Smooth muscle cell of trachea (primary cell): ENCODE measurements around the gene KCND2. TPM values are rescaled to one million over a fixed set of nuclear protein-coding genes. Genes with fewer than 3 reads are reported as not detected.

Source experiments
- total RNA-seq: library from RNA; depleted of rRNA; stranded (reverse); fragments of >200 nt; gene quantifications from 2 replicates; pipeline ENCODE4 v1.2.1, GENCODE V29; 2014

KCND2 gene
- total RNA-seq, result 1.2 and 7.3 TPM in 2 replicates

DNA sequence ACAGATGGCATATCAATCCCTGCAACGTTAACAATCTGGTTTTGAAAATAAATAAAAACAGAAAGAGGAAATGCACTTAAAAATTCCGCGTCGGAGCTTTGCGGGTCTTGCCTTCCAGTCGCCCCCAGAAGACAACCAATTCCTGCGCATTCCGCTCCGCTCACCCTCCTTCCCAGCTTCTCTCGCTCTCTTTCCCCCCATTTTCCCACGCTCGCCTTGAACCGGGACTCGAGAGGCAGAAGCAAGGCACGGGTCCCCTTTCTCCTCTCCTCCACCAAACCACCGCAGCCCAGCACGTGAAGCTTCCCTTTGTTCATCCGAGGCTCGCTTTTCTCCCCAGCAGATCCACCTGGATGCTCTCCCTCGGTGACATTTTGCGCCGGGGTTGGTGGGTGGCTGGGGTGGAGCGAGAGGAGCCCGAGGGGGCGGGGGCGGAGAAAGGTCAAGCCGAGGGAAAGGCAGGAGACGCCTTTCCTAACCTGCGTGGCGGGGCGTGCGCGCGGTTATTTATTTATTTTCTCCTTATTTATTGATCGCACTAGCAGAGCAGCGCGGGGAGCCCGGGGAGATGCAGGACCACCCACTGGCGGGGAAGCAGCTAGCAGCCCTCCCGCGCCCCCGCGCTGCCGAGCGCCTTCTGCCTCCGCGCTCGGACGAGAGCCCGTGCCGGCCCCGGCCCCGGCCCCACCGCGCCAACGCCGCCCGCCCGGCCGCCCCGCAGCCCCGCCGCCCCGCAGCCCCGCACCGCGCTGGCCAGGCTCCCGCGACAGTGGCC is at the start of gene KCND2:
TSS of gene KCND2 (plus strand) at position 475 of the 775 bp plus-strand sequence.

